MM.1S (cell line): ENCODE data around the gene FILIP1.

Source experiments
- DNase-seq: peaks from one replicate; pipeline ENCODE4 v3.0.0-alpha.2; 2015
- H2AFZ ChIP-seq: fragments of 300-600 bp; sonication (generic); 2 replicates; pipeline ENCODE4 v1.6.0; 2016; ENCODE audit warnings: antibody characterized with exemption, low read length
- H3F3A ChIP-seq: fragments of 300-600 bp; sonication (generic); 2 replicates; pipeline ENCODE4 v1.6.1; 2016; ENCODE audit warnings: mild to moderate bottlenecking, antibody characterized with exemption, low read length, moderate library complexity, mixed read lengths; ENCODE audit not compliant: insufficient read depth
- H3K27ac ChIP-seq: fragments of 300-600 bp; sonication (generic); 2 replicates; pipeline ENCODE4 v1.5.1; 2016; ENCODE audit warnings: mild to moderate bottlenecking, low read length
- H3K27me3 ChIP-seq: fragments of 300-600 bp; sonication (generic); replicated peaks from 2 replicates; pipeline ENCODE4 v1.6.0; 2016; ENCODE audit warnings: low read length; ENCODE audit not compliant: insufficient read depth
- H3K36me3 ChIP-seq: fragments of 300-600 bp; sonication (generic); replicated peaks from 2 replicates; pipeline ENCODE4 v1.6.1; 2016; ENCODE audit warnings: mild to moderate bottlenecking, low read length, mixed read lengths; ENCODE audit not compliant: insufficient read depth
- H3K4me1 ChIP-seq: fragments of 300-600 bp; sonication (generic); 2 replicates; pipeline ENCODE4 v1.6.1; 2016; ENCODE audit warnings: low read length, mixed read lengths
- H3K4me2 ChIP-seq: fragments of 300-600 bp; sonication (generic); 2 replicates; pipeline ENCODE4 v1.6.0; 2016; ENCODE audit warnings: low read depth, low read length
- H3K4me3 ChIP-seq: fragments of 300-600 bp; sonication (generic); 2 replicates; pipeline ENCODE4 v1.5.1; 2016; ENCODE audit warnings: low read length, mixed read lengths
- H3K79me2 ChIP-seq: fragments of 300-600 bp; sonication (generic); 2 replicates; pipeline ENCODE4 v1.6.1; 2016; ENCODE audit warnings: mixed run types, low read length, mixed read lengths
- H3K9ac ChIP-seq: fragments of 300-600 bp; sonication (generic); 2 replicates; pipeline ENCODE4 v1.6.1; 2016; ENCODE audit warnings: low read length, mixed read lengths
- H3K9me2 ChIP-seq: fragments of 300-600 bp; sonication (generic); replicated peaks from 2 replicates; pipeline ENCODE4 v1.6.1; 2016; ENCODE audit warnings: mild to moderate bottlenecking, low read length, mixed read lengths; ENCODE audit not compliant: insufficient read depth
- H3K9me3 ChIP-seq: fragments of 300-600 bp; sonication (generic); replicated peaks from 2 replicates; pipeline ENCODE4 v1.6.1; 2016; ENCODE audit warnings: mild to moderate bottlenecking, low read length, mixed read lengths; ENCODE audit not compliant: insufficient read depth
- H4K20me1 ChIP-seq: fragments of 300-600 bp; sonication (generic); 2 replicates; pipeline ENCODE4 v1.6.1; 2016; ENCODE audit warnings: mild to moderate bottlenecking, low read length, moderate library complexity, mixed read lengths; ENCODE audit not compliant: insufficient read depth
- CTCF ChIP-seq: fragments of 300-600 bp; sonication (generic); IDR thresholded peaks from 2 replicates; pipeline ENCODE4 v1.5.1; 2016; ENCODE audit warnings: antibody characterized with exemption, low read length, mixed read lengths
- EZH2 ChIP-seq: fragments of 300-600 bp; sonication (generic); optimal IDR thresholded peaks from 2 replicates; pipeline ENCODE3; 2017; ENCODE audit warnings: low read depth, mild to moderate bottlenecking, antibody characterized with exemption, low read length, mixed read lengths
- EZH2phosphoT487 ChIP-seq: fragments of 300-600 bp; sonication (generic); IDR thresholded peaks from 2 replicates; pipeline ENCODE4 v1.6.1; 2018; ENCODE audit warnings: antibody characterized with exemption, low read length

FILIP1 gene

GRCh38 chr6:75498862-75499261 is 5.3 kb upstream of the FILIP1 start:
- Histone ChIP-seq H3K4me3 (no peak overlapping the region), H3K9me3 (no peaks in the 10 kb centered on the region), H3K9ac (no peak overlapping the region), H4K20me1 (no peaks in the 10 kb centered on the region), H3K9me2 (no peaks in the 10 kb centered on the region), H3F3A (no peaks in the 10 kb centered on the region), H3K36me3 (no peaks in the 10 kb centered on the region), H3K79me2 (no peaks in the 10 kb centered on the region), H3K4me1 (0 out of 2 replicates have a peak, but pooled peaks cover 4% of the 10 kb centered on the region), H3K4me2 (no peak overlapping the region), H2AFZ (no peak overlapping the region), H3K27ac (no peak overlapping the region), H3K27me3 (no peaks in the 10 kb centered on the region)
- DNase-seq = no peak
- TF ChIP-seq CTCF = no peak
- TF ChIP-seq EZH2phosphoT487 = no peak

- no peak for TF ChIP-seq EZH2phosphoT487
- TF ChIP-seq EZH2 = no peak
- TF ChIP-seq CTCF = no peak
- DNase-seq = no peak
- Histone ChIP-seq H3K4me1 (0 out of 2 replicates have a peak, but pooled peaks cover 4% of the 10 kb centered on the region), H3K27ac (no peak overlapping the region), H3F3A (no peaks in the 10 kb centered on the region), H3K4me3 (no peak overlapping the region), H3K27me3 (no peaks in the 10 kb centered on the region), H3K9me2 (no peaks in the 10 kb centered on the region), H3K79me2 (no peaks in the 10 kb centered on the region), H3K9me3 (no peaks in the 10 kb centered on the region), H4K20me1 (no peaks in the 10 kb centered on the region), H3K4me2 (no peak overlapping the region), H2AFZ (no peak overlapping the region), H3K36me3 (no peaks in the 10 kb centered on the region), H3K9ac (no peak overlapping the region)
Measured at GRCh38 chr6:75497994-75498393, 4.4 kb upstream of the FILIP1 start.

GRCh38 chr6:75495011-75495410 is 1.4 kb upstream of the FILIP1 start:
- no peaks in the 10 kb centered on the region for H4K20me1 ChIP-seq
- 0 out of 2 replicates have a peak, but pooled peaks cover 4% of the 10 kb centered on the region for H3K4me1 ChIP-seq
- H3K9me3 ChIP-seq = no peaks in the 10 kb centered on the region
- H3F3A ChIP-seq = no peaks in the 10 kb centered on the region
- H3K27ac ChIP-seq = no peak overlapping the region
- H3K36me3 ChIP-seq = no peaks in the 10 kb centered on the region
- no peaks in the 10 kb centered on the region for H3K79me2 ChIP-seq
- TF ChIP-seq EZH2 = no peak
- no peak for TF ChIP-seq CTCF
- no peak for TF ChIP-seq EZH2phosphoT487
- no peak overlapping the region for H3K4me3 ChIP-seq
- no peaks in the 10 kb centered on the region for H3K9me2 ChIP-seq
- no peak overlapping the region for H2AFZ ChIP-seq
- H3K27me3 ChIP-seq = no peaks in the 10 kb centered on the region
- DNase-seq = no peak
- H3K4me2 ChIP-seq = no peak overlapping the region
- no peak overlapping the region for H3K9ac ChIP-seq
